H1 (cell line): Measurements from ENCODE around the gene ANKDD1A. TPM values are rescaled to one million over a fixed set of nuclear protein-coding genes. Genes with fewer than 3 reads are reported as not detected.

Source experiments
- CTCF ChIA-PET: fragments of 300-600 bp; sonication (Branson Sonifier 250); formaldehyde crosslinking; loops from one replicate; lab custom pipeline; 2021; ENCODE audit not compliant: partially characterized antibody; lab: Charles Lee
- POLR2A ChIA-PET: fragments of 300-600 bp; sonication (Branson Sonifier 250); formaldehyde crosslinking; loops from one replicate; lab custom pipeline; 2021; ENCODE audit warnings: inconsistent platforms; ENCODE audit not compliant: partially characterized antibody; lab: Charles Lee
- DNase-seq, 2 experiments: peaks; one replicate each; pipeline versions ENCODE4 v3.0.0 to v3.0.0-alpha.2; 2010 to 2022; ENCODE audit warnings: low spot score in 2 of 2, low read depth in 1 of 2, mixed read lengths in 1 of 2
- FAIRE-seq: peaks from 2 replicates; lab custom pipeline; 2011; peaks lifted over from hg19 to GRCh38; lab: Jason Lieb, UNC
- H2AFZ ChIP-seq: 2 replicates; pipeline ENCODE4 v1.8.1; 2012; ENCODE audit warnings: low read length, inconsistent platforms
- H2AK5ac ChIP-seq: 2 replicates; pipeline ENCODE4 v1.6.1; 2013; ENCODE audit warnings: low read depth, low read length
- H2BK120ac ChIP-seq: replicated peaks from 2 replicates; pipeline ENCODE3; 2013; ENCODE audit warnings: low read depth, low read length, inconsistent platforms
- H2BK12ac ChIP-seq: 2 replicates; pipeline ENCODE4 v1.6.1; 2013; ENCODE audit warnings: low read depth, low read length
- H2BK15ac ChIP-seq: 2 replicates; pipeline ENCODE4 v1.6.1; 2013; ENCODE audit warnings: low read length
- H2BK20ac ChIP-seq: 2 replicates; pipeline ENCODE4 v1.6.1; 2013; ENCODE audit warnings: low read length
- H2BK5ac ChIP-seq: 2 replicates; pipeline ENCODE4 v1.6.1; 2013; ENCODE audit warnings: low read depth, low read length
- H3K14ac ChIP-seq: 2 replicates; pipeline ENCODE4 v1.6.1; 2013; ENCODE audit warnings: inconsistent platforms; ENCODE audit not compliant: insufficient read length
- H3K18ac ChIP-seq: 2 replicates; pipeline ENCODE4 v1.6.1; 2013; ENCODE audit warnings: low read length; ENCODE audit errors: extremely low read depth
- H3K23ac ChIP-seq: 2 replicates; pipeline ENCODE4 v1.6.1; 2013; ENCODE audit warnings: inconsistent platforms; ENCODE audit not compliant: insufficient read length
- H3K23me2 ChIP-seq: 2 replicates; pipeline ENCODE4 v1.6.1; 2013; ENCODE audit warnings: low read depth, low read length
- H3K27ac ChIP-seq: 2 replicates; pipeline ENCODE4 v1.6.1; 2011; ENCODE audit warnings: low read depth, low read length, inconsistent platforms
- H3K27me3 ChIP-seq, 4 experiments: replicated peaks in 1 of 4; 1 replicate in 1 of 4; 2 replicates in 3 of 4; pipeline versions ENCODE4 v1.6.1 to v1.8.1; 2011 to 2013; ENCODE audit warnings: low read length in 3 of 4, mild to moderate bottlenecking in 3 of 4, inconsistent platforms in 2 of 4, mixed read lengths in 2 of 4, moderate library complexity in 1 of 4; ENCODE audit not compliant: control insufficient read depth in 3 of 4, insufficient read depth in 3 of 4; ENCODE audit errors: extremely low read depth in 1 of 4
- H3K36me3 ChIP-seq, 4 experiments: 2 replicates each; pipeline versions ENCODE4 v1.6.1 to v1.8.1; 2011 to 2013; ENCODE audit warnings: mild to moderate bottlenecking in 4 of 4, low read length in 3 of 4, moderate library complexity in 2 of 4, control low read depth in 1 of 4, inconsistent platforms in 1 of 4; ENCODE audit not compliant: insufficient read depth in 4 of 4, control insufficient read depth in 2 of 4
- H3K4ac ChIP-seq: replicated peaks from 2 replicates; pipeline ENCODE3; 2013; ENCODE audit warnings: low read length, low read depth, mixed read lengths, inconsistent platforms; ENCODE audit not compliant: insufficient read length
- H3K4me1 ChIP-seq, 4 experiments: replicated peaks in 1 of 4; 1 replicate in 1 of 4; 2 replicates in 3 of 4; pipeline versions ENCODE4 v1.6.1 to v1.8.1; 2011 to 2013; ENCODE audit warnings: low read length in 3 of 4, inconsistent platforms in 2 of 4, mixed read lengths in 1 of 4; ENCODE audit not compliant: insufficient read depth in 4 of 4, control insufficient read depth in 3 of 4
- H3K4me2 ChIP-seq, 2 experiments: 2 replicates each; pipeline versions ENCODE4 v1.6.1 to v1.8.1; 2011 to 2013; ENCODE audit warnings: low read depth in 2 of 2, low read length in 2 of 2, control low read depth in 1 of 2, inconsistent platforms in 1 of 2, mild to moderate bottlenecking in 1 of 2; ENCODE audit not compliant: insufficient read depth in 1 of 2
- H3K4me3 ChIP-seq, 4 experiments: fragments of 200-600, 300-600 bp in 1 of 4; sonication (generic), shearing (Covaris generic), sonication (Bioruptor Twin) in 1 of 4; 2 replicates each; pipeline versions ENCODE4 v1.5.1 to v1.8.1; 2011 to 2016; ENCODE audit warnings: low read length in 4 of 4, low read depth in 3 of 4, control low read depth in 2 of 4, inconsistent platforms in 2 of 4, mild to moderate bottlenecking in 2 of 4, mixed read lengths in 1 of 4, moderate library complexity in 1 of 4; ENCODE audit not compliant: insufficient read depth in 2 of 4; ENCODE audit errors: extremely low read depth in 1 of 4
- H3K56ac ChIP-seq: replicated peaks from 2 replicates; pipeline ENCODE3; 2013; ENCODE audit warnings: low read depth, mild to moderate bottlenecking, mixed read lengths, low read length, inconsistent platforms; ENCODE audit not compliant: insufficient read length
- H3K79me1 ChIP-seq: 2 replicates; pipeline ENCODE4 v1.6.1; 2013; ENCODE audit warnings: low read depth, low read length, control low read depth
- H3K79me2 ChIP-seq, 2 experiments: 2 replicates each; pipeline versions ENCODE4 v1.6.1 to v1.8.1; 2012 to 2013; ENCODE audit warnings: low read length in 2 of 2, mild to moderate bottlenecking in 2 of 2, inconsistent platforms in 1 of 2; ENCODE audit not compliant: insufficient read depth in 2 of 2, control insufficient read depth in 1 of 2
- H3K9ac ChIP-seq, 4 experiments: replicated peaks in 1 of 4; 1 replicate in 1 of 4; 2 replicates in 3 of 4; pipeline versions ENCODE4 v1.6.1 to v1.8.1; 2011 to 2013; ENCODE audit warnings: low read depth in 3 of 4, low read length in 3 of 4, control low read depth in 2 of 4, mild to moderate bottlenecking in 2 of 4, moderate library complexity in 2 of 4, inconsistent platforms in 1 of 4; ENCODE audit errors: extremely low read depth in 1 of 4
- H3K9me3 ChIP-seq, 2 experiments: 2 replicates each; pipeline versions ENCODE4 v1.6.1 to v1.8.1; 2012 to 2013; ENCODE audit warnings: mild to moderate bottlenecking in 2 of 2, moderate library complexity in 2 of 2, control low read depth in 1 of 2, inconsistent platforms in 1 of 2, low read depth in 1 of 2, low read length in 1 of 2, mixed read lengths in 1 of 2; ENCODE audit not compliant: insufficient read depth in 2 of 2
- H4K20me1 ChIP-seq, 2 experiments: replicated peaks in 1 of 2; 2 replicates each; pipeline versions ENCODE3 to v1.8.1; 2011 to 2013; ENCODE audit warnings: inconsistent platforms in 2 of 2, low read length in 2 of 2, mild to moderate bottlenecking in 1 of 2; ENCODE audit not compliant: insufficient read depth in 2 of 2, control insufficient read depth in 1 of 2
- H4K5ac ChIP-seq: 2 replicates; pipeline ENCODE4 v1.6.1; 2013; ENCODE audit warnings: low read length, low read depth, mixed read lengths, inconsistent platforms; ENCODE audit not compliant: insufficient read length
- H4K8ac ChIP-seq: 2 replicates; pipeline ENCODE4 v1.8.0; 2013; ENCODE audit warnings: mild to moderate bottlenecking, moderate library complexity, low read length, inconsistent platforms; ENCODE audit not compliant: insufficient read depth; ENCODE audit errors: extremely low read depth
- H4K91ac ChIP-seq: replicated peaks from 2 replicates; pipeline ENCODE3; 2013; ENCODE audit warnings: low read length, mixed read lengths, inconsistent platforms; ENCODE audit not compliant: insufficient read length
- BRCA1 ChIP-seq: IDR thresholded peaks from 2 replicates; pipeline ENCODE4 v1.6.1; 2012; ENCODE audit warnings: low read depth, low read length, improper control_type of control experiment
- MAFK ChIP-seq: IDR thresholded peaks from 2 replicates; pipeline ENCODE4 v1.6.1; 2012; ENCODE audit warnings: low read depth, mild to moderate bottlenecking, improper control_type of control experiment, low read length
- NANOG ChIP-seq: IDR thresholded peaks from 2 replicates; pipeline ENCODE4 v1.6.1; 2011; ENCODE audit warnings: low read length, low read depth, mild to moderate bottlenecking, inconsistent platforms; ENCODE audit not compliant: insufficient read depth, poor library complexity, severe bottlenecking
- TAF7 ChIP-seq: optimal IDR thresholded peaks from 2 replicates; pipeline ENCODE3; 2011; ENCODE audit warnings: low read depth, mild to moderate bottlenecking, inconsistent platforms, low read length, moderate library complexity, borderline replicate concordance
- WGBS, 2 experiments: shearing (Covaris generic) in 1 of 2; methylation state at CpG; one replicate each; pipeline versions ENCODE4 v1.1.6 to v1.1.7; 2013 to 2015; ENCODE audit warnings: low lambda C conversion rate in 2 of 2, mixed read lengths in 2 of 2, inconsistent platforms in 1 of 2, low coverage in 1 of 2, missing lambda C conversion rate in 1 of 2; ENCODE audit not compliant: insufficient replicate concordance in 2 of 2, insufficient coverage in 1 of 2, insufficient read length in 1 of 2; ENCODE audit errors: extremely low coverage in 1 of 2, missing lambda C conversion rate in 1 of 2; 5-methylcytosine and 5-hydroxymethylcytosine counted together
- polyA plus RNA-seq, 7 experiments: library from polyadenylated mRNA; depleted of rRNA in 3 of 7; stranded (reverse) in 5 of 7; unstranded in 2 of 7; fragments of >200 nt in 5 of 7; fragments of 200-250 nt in 2 of 7; gene quantifications; 1 replicate in 5 of 7; 2 replicates in 1 of 7; 4 replicates in 1 of 7; pipeline versions ENCODE4 v1.2.1 to v1.2.3, GENCODE V29; 2011 to 2013; ENCODE audit warnings: missing spikeins in 2 of 7, mixed read lengths in 2 of 7
- total RNA-seq: library from RNA; stranded (reverse); fragmentation: NEBNext Ultra II Directional; extraction: Animal tissue kit (Norgen Biotek cat#: 25700); gene quantifications from 2 replicates; pipeline ENCODE4 v1.2.1, GENCODE V29; 2021

ANKDD1A gene
- total and polyA plus RNA-seq, 2 of the 8 experiments (the other 6 are each of a cell fraction or from before 2014, with no cell fraction given): 4.1 to 5.0 TPM

DNA sequence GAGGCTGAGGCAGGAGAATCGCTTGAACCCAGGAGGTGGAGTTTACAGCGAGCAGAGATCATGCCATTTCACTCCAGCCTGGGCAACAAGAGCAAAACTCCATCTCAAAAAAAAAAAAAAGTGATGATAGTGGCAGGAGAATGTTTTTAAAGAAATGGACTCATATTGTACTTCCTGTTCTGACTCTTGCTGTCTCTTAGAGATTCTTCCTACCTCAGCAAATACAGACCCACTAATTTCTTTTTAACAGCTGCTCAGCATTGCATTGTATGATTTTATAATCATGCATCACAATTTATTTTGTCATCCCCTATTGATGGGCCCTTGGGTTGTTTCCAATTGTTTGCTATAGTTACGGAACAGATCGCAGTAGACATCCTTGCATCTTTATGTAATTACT, 8.8 kb upstream of the ANKDD1A start:
- H2BK12ac ChIP-seq: no peak overlapping the region
- H2AFZ ChIP-seq: no peak overlapping the region
- H4K91ac ChIP-seq: no peak overlapping the region
- peaks cover 0 to 2% (median 0%) of the 10 kb centered on the region in 4 experiments; a peak in 1 of 8 replicates for H3K36me3 ChIP-seq
- no peak overlapping the region for H2BK5ac ChIP-seq
- CTCF ChIA-PET: interaction anchor here (0.5 to 1.5 kb wide), 5 partner anchors 8 to 93 kb away, joined by 3 to 5 read pairs (median 3); no protein-coding TSS in a partner anchor
- no peak overlapping the region for H2AK5ac ChIP-seq
- no peak for TF ChIP-seq MAFK
- TF ChIP-seq TAF7: no peak
- TF ChIP-seq NANOG: no peak
- no peak for TF ChIP-seq BRCA1
- TF ChIP-seq, all 59 proteins: peak for 0
- no peak overlapping the region for H4K5ac ChIP-seq
- H2BK120ac ChIP-seq: no peak overlapping the region
- H3K4ac ChIP-seq: no peak overlapping the region
- WGBS, 2 experiments: 92% methylated on average over 4 of the region's 4 CpGs; no CpG with 5 or more reads in 1 of the 2 experiments
- no peak overlapping the region for H3K23ac ChIP-seq
- no peaks in the 10 kb centered on the region for H3K79me2 ChIP-seq
- peaks cover 0 to 8% (median 3%) of the 10 kb centered on the region in 4 experiments; a peak in 5 of 7 replicates for H3K4me1 ChIP-seq
- no peak for DNase-seq
- H2BK20ac ChIP-seq: no peak overlapping the region
- H3K27me3 ChIP-seq: no peaks in the 10 kb centered on the region
- peaks cover 23 to 26% of the 10 kb centered on the region in 2 experiments for H3K9me3 ChIP-seq
- H2BK15ac ChIP-seq: no peak overlapping the region
- no peaks in the 10 kb centered on the region for H3K23me2 ChIP-seq
- H3K27ac ChIP-seq: no peak overlapping the region
- no peak overlapping the region for H3K9ac ChIP-seq
- H3K14ac ChIP-seq: no peak overlapping the region
- H3K18ac ChIP-seq: no peak overlapping the region
- no peaks in the 10 kb centered on the region for H3K79me1 ChIP-seq
- H3K56ac ChIP-seq: no peak overlapping the region
- no peak overlapping the region for H3K4me3 ChIP-seq
- POLR2A ChIA-PET: interaction anchor here (1.2 to 2.9 kb wide), 3 partner anchors 8 to 87 kb away, joined by 3 to 16 read pairs (median 4); no protein-coding TSS in a partner anchor
- no peaks in the 10 kb centered on the region for H4K20me1 ChIP-seq
- no peak for FAIRE-seq
- H3K4me2 ChIP-seq: no peak overlapping the region
- no peak overlapping the region for H4K8ac ChIP-seq
